ENCODE results near the gene GPRASP3. TPM values are rescaled to one million over a fixed set of nuclear protein-coding genes. Genes with fewer than 3 reads are reported as not detected.

The GPRASP3 gene
- total RNA-seq, 1 experiment from 2014 or later = 3.1 TPM

DNA sequence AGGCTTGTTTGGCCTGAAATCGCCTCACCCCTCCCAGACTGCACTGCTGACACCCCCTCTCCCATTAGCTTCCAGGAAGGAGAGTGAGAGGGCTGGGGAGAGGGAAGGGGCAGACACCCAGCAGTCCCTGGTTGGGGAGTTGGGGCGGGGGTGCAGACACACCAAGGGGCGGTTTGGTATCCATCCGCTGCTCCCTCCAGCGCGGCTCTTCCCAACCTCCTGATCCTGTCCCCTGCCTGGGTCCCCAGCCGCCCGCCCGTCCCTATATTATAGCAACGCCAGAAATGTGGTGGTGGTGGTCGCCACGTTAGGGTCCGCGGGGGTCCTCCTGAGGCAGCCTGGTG lies 24.9 kb downstream of the GPRASP3 start:
- ChIA-PET CTCF (no interaction called here), POLR2A (no interaction called here), RAD21 (ENCODE audit: low non-redundant PET in 1 of 2, low total read pairs in 2 of 2, uncharacterized antibody in 2 of 2, unreplicated experiment in 2 of 2) (no interaction called here)
- no peak for ATAC-seq
- Histone ChIP-seq H2AFZ (ENCODE audit: low read depth, low read length, poor library complexity, severe bottlenecking) (no peak overlapping the region), H3K4me1 (ENCODE audit: control insufficient read depth in 1 of 2, insufficient read depth in 2 of 2, low read length in 2 of 2) (no peaks in the 10 kb centered on the region), H3K9me2 (ENCODE audit: insufficient read depth) (no peaks in the 10 kb centered on the region), H3K4me2 (ENCODE audit: low read length) (no peak overlapping the region), H3K27ac (ENCODE audit: low read depth, low read length) (no peak overlapping the region), H3K79me2 (ENCODE audit: insufficient read depth, low read length) (no peaks in the 10 kb centered on the region), H3K9ac (ENCODE audit: low read length) (no peak overlapping the region), H3K9me3 (ENCODE audit: control insufficient read depth in 1 of 2, insufficient read depth in 1 of 2, low read depth in 1 of 2, low read length in 2 of 2) (no peaks in the 10 kb centered on the region), H3K27me3 (ENCODE audit: insufficient read depth, low read length) (no peaks in the 10 kb centered on the region), H3K4me3 (replicated peaks in 1 of 2; ENCODE audit: low read depth in 1 of 2, low read length in 2 of 2) (no peak overlapping the region), H4K20me1 (ENCODE audit: insufficient read depth) (no peaks in the 10 kb centered on the region), H3K36me3 (ENCODE audit: control insufficient read depth in 1 of 2, insufficient read depth in 2 of 2, low read length in 2 of 2) (no peaks in the 10 kb centered on the region)
- BruUV-seq (replicated peaks) = no TSS peak
- intact Hi-C loops (cut with micrococcal nuclease) = no loop called here
- TF ChIP-seq EGR1 (IDR thresholded peaks at IDR 0.05; ENCODE audit: low read depth) (no peak), RAD21 (IDR thresholded peaks at IDR 0.05; ENCODE audit: low read depth) (no peak), EZH2 (IDR thresholded peaks at IDR 0.05) (no peak), SIN3A (IDR thresholded peaks at IDR 0.05; ENCODE audit: low read depth) (no peak), TCF7L2 (IDR thresholded peaks at IDR 0.05; ENCODE audit: borderline replicate concordance, extremely low read depth, insufficient read depth, insufficient read length) (no peak), CEBPB (IDR thresholded peaks at IDR 0.05; ENCODE audit: low read depth) (no peak), POLR2A (IDR thresholded peaks at IDR 0.05; ENCODE audit: borderline replicate concordance, extremely low read depth, insufficient read depth, insufficient read length) (no peak)
- TF ChIP-seq, protein P1, sequence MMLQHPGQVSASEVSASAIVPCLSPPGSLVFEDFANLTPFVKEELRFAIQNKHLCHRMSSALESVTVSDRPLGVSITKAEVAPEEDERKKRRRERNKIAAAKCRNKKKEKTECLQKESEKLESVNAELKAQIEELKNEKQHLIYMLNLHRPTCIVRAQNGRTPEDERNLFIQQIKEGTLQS (IDR thresholded peaks at IDR 0.05) = no peak
- no peak for DNase-seq (ENCODE audit: low read depth, low spot score)

DNA sequence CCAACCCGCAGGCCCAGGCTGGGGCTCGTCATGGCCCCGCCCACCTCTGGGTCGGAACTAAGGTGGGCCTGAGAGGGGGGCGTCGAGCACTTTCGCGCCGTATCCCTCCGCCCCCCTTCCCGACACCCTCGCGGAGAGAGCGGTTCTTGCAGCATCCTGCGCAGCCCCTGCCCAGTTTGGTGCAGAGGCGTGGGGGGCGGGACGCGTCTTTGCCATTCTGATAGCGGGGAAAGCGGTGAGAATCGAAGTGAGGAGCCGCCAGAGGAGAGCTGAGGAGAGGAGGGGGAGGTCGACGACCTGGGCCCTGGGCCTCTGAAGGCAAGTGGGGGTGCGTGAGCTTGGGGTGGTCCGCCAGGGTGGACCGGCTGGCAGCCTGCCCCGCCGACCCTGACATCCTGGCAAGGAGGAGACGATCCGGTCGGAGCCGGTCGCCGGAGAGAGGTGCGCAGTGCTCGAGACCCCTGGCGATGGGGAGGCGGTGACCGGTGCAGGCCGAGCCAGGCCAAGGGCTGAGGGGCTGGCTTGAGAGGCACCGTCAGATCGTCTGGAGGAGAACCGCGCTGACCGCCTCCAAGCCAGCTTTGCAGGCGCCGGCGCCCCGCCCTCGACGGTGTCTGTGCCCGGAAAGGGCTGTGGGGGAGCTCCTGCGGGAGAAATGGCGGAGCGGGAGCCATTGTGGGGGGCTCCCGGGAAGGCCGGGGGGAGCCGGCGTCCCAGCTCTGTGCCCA lies 25.5 kb downstream of the GPRASP3 start:
- Histone ChIP-seq H3K27me3 (ENCODE audit: insufficient read depth, low read length) (no peaks in the 10 kb centered on the region), H3K4me1 (ENCODE audit: control insufficient read depth in 1 of 2, insufficient read depth in 2 of 2, low read length in 2 of 2) (no peaks in the 10 kb centered on the region), H4K20me1 (ENCODE audit: insufficient read depth) (no peaks in the 10 kb centered on the region), H3K9me3 (ENCODE audit: control insufficient read depth in 1 of 2, insufficient read depth in 1 of 2, low read depth in 1 of 2, low read length in 2 of 2) (no peaks in the 10 kb centered on the region), H3K36me3 (ENCODE audit: control insufficient read depth in 1 of 2, insufficient read depth in 2 of 2, low read length in 2 of 2) (no peaks in the 10 kb centered on the region), H3K79me2 (ENCODE audit: insufficient read depth, low read length) (no peaks in the 10 kb centered on the region), H3K27ac (ENCODE audit: low read depth, low read length) (no peak overlapping the region), H3K9ac (ENCODE audit: low read length) (no peak overlapping the region), H2AFZ (ENCODE audit: low read depth, low read length, poor library complexity, severe bottlenecking) (no peak overlapping the region), H3K9me2 (ENCODE audit: insufficient read depth) (no peaks in the 10 kb centered on the region), H3K4me3 (replicated peaks in 1 of 2; ENCODE audit: low read depth in 1 of 2, low read length in 2 of 2) (no peak overlapping the region), H3K4me2 (ENCODE audit: low read length) (no peak overlapping the region)
- ChIA-PET POLR2A (no interaction called here), CTCF (no interaction called here), RAD21 (ENCODE audit: low non-redundant PET in 1 of 2, low total read pairs in 2 of 2, uncharacterized antibody in 2 of 2, unreplicated experiment in 2 of 2) (no interaction called here)
- BruUV-seq (replicated peaks) = no TSS peak
- no peak for DNase-seq (ENCODE audit: low read depth, low spot score)
- intact Hi-C loops (cut with micrococcal nuclease) = no loop called here
- no peak for ATAC-seq
- no peak for TF ChIP-seq ELF1 (IDR thresholded peaks at IDR 0.05; ENCODE audit: borderline replicate concordance, low read depth)
- TF ChIP-seq SP1 (IDR thresholded peaks at IDR 0.05; ENCODE audit: low read depth) = no peak
- no peak for TF ChIP-seq YY1 (IDR thresholded peaks at IDR 0.05; ENCODE audit: extremely low read depth, insufficient replicate concordance, low read depth, low read length)
